Esophagus muscularis mucosa (tissue), 3 donors: ENCODE measurements around the gene UPB1.

ENCODE experiments used
- EP300 ChIP-seq: sonication (generic); formaldehyde crosslinking; IDR thresholded peaks from one replicate; pipeline ENCODE4 v1.6.1; 2017; ENCODE audit warnings: antibody characterized with exemption
- TF ChIP-seq, protein P1 (sequence below), 3 experiments: fragments of 200-600 bp in 2 of 3; fragments of 450-650 bp in 1 of 3; sonication (generic) in 2 of 3; IDR thresholded peaks; one replicate each; pipeline ENCODE4 v1.5.1; 2017 to 2019; ENCODE audit warnings: antibody characterized with exemption in 3 of 3, mild to moderate bottlenecking in 2 of 3, moderate library complexity in 1 of 3

DNA sequence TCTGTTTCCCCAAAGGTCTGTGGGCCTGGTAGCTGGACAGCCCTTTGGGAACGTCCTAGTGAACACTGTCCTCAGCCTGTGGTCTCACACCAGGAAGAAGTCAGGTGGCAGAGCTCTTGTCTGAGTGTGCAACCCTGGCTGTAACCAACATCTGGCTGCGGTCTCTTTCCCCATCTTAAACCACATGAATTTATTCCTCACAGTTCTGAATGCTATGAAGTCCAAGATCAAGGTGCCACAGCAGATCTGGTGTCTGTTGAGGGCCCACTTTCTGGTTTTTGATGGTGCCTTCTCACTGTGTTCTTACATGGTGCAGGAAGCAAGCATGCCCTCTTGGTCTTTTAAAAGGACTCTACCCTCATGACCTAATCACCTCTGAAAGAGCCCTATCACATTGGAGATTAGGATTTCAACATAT lies 2.7 kb downstream of the UPB1 start:
- TF ChIP-seq, protein P1, sequence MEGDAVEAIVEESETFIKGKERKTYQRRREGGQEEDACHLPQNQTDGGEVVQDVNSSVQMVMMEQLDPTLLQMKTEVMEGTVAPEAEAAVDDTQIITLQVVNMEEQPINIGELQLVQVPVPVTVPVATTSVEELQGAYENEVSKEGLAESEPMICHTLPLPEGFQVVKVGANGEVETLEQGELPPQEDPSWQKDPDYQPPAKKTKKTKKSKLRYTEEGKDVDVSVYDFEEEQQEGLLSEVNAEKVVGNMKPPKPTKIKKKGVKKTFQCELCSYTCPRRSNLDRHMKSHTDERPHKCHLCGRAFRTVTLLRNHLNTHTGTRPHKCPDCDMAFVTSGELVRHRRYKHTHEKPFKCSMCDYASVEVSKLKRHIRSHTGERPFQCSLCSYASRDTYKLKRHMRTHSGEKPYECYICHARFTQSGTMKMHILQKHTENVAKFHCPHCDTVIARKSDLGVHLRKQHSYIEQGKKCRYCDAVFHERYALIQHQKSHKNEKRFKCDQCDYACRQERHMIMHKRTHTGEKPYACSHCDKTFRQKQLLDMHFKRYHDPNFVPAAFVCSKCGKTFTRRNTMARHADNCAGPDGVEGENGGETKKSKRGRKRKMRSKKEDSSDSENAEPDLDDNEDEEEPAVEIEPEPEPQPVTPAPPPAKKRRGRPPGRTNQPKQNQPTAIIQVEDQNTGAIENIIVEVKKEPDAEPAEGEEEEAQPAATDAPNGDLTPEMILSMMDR (IDR thresholded peaks at IDR 0.05): no peak
- no peak for TF ChIP-seq EP300
